Osteoblast (primary cell): ENCODE results near the gene MESD. TPM values are rescaled to one million over a fixed set of nuclear protein-coding genes. Genes with fewer than 3 reads are reported as not detected.

Experiments
- DNase-seq: peaks from one replicate; pipeline ENCODE4 v3.0.0; 2011; ENCODE audit warnings: low spot score, mixed read lengths; ENCODE audit not compliant: insufficient read length; ENCODE audit errors: missing footprints
- H2AFZ ChIP-seq: 2 replicates; pipeline ENCODE4 v1.6.0; 2011; ENCODE audit warnings: mild to moderate bottlenecking, low read length
- H3K27ac ChIP-seq: 2 replicates; pipeline ENCODE4 v1.5.1; 2011; ENCODE audit warnings: mild to moderate bottlenecking, low read depth, low read length, moderate library complexity
- H3K27me3 ChIP-seq: 2 replicates; pipeline ENCODE4 v1.6.0; 2012; ENCODE audit warnings: mild to moderate bottlenecking, control low read depth, inconsistent platforms, low read length, moderate library complexity; ENCODE audit not compliant: insufficient read depth
- H3K36me3 ChIP-seq: 2 replicates; pipeline ENCODE4 v1.5.1; 2011; ENCODE audit warnings: mild to moderate bottlenecking, low read length, control low read depth, moderate library complexity; ENCODE audit not compliant: insufficient read depth
- H3K4me1 ChIP-seq: 2 replicates; pipeline ENCODE4 v1.5.1; 2011; ENCODE audit warnings: mild to moderate bottlenecking, low read length, control low read depth, moderate library complexity; ENCODE audit not compliant: insufficient read depth
- H3K4me2 ChIP-seq: 2 replicates; pipeline ENCODE4 v1.6.0; 2011; ENCODE audit warnings: mild to moderate bottlenecking, low read length; ENCODE audit not compliant: insufficient read depth
- H3K4me3 ChIP-seq: fragments of 200-600 bp; sonication (generic); 3 replicates; pipeline ENCODE4 v1.5.1; 2012; ENCODE audit warnings: mild to moderate bottlenecking, low read length, inconsistent platforms; ENCODE audit not compliant: insufficient read depth
- H3K79me2 ChIP-seq: 2 replicates; pipeline ENCODE4 v1.6.0; 2012; ENCODE audit warnings: mild to moderate bottlenecking, low read length, control low read depth, inconsistent platforms; ENCODE audit not compliant: insufficient read depth
- H3K9me3 ChIP-seq: 2 replicates; pipeline ENCODE4 v1.5.1; 2011; ENCODE audit warnings: low read depth, low read length, control low read depth
- H4K20me1 ChIP-seq: 2 replicates; pipeline ENCODE4 v1.6.0; 2012; ENCODE audit warnings: mild to moderate bottlenecking, low read length, control low read depth; ENCODE audit not compliant: insufficient read depth
- total RNA-seq: library from RNA; depleted of rRNA; stranded (reverse); fragments of >200 nt; gene quantifications from 2 replicates; pipeline ENCODE4 v1.2.3, GENCODE V29; 2012
- TF ChIP-seq, protein P1 (sequence below): IDR thresholded peaks from 2 replicates; pipeline ENCODE4 v1.5.1; 2011; ENCODE audit warnings: mild to moderate bottlenecking, low read depth, low read length, moderate library complexity; ENCODE audit errors: extremely low read depth

MESD gene
- total RNA-seq, 1 donor, result 16.6 TPM

- Histone ChIP-seq H3K4me2 (no peak overlapping the region), H3K4me1 (no peaks in the 10 kb centered on the region), H3K4me3 (no peak overlapping the region), H3K79me2 (peaks cover 2% of the 10 kb centered on the region), H3K36me3 (no peaks in the 10 kb centered on the region), H4K20me1 (no peaks in the 10 kb centered on the region), H3K9me3 (no peaks in the 10 kb centered on the region), H3K27ac (no peak overlapping the region), H2AFZ (no peak overlapping the region), H3K27me3 (no peaks in the 10 kb centered on the region)
- no peak for DNase-seq
- TF ChIP-seq, protein P1, sequence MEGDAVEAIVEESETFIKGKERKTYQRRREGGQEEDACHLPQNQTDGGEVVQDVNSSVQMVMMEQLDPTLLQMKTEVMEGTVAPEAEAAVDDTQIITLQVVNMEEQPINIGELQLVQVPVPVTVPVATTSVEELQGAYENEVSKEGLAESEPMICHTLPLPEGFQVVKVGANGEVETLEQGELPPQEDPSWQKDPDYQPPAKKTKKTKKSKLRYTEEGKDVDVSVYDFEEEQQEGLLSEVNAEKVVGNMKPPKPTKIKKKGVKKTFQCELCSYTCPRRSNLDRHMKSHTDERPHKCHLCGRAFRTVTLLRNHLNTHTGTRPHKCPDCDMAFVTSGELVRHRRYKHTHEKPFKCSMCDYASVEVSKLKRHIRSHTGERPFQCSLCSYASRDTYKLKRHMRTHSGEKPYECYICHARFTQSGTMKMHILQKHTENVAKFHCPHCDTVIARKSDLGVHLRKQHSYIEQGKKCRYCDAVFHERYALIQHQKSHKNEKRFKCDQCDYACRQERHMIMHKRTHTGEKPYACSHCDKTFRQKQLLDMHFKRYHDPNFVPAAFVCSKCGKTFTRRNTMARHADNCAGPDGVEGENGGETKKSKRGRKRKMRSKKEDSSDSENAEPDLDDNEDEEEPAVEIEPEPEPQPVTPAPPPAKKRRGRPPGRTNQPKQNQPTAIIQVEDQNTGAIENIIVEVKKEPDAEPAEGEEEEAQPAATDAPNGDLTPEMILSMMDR, result no peak
Observed at GRCh38 chr15:81014446-81015093, 25.0 kb upstream of the MESD start.

GRCh38 chr15:81013396-81013929, 23.8 kb upstream of the MESD start:
- TF ChIP-seq, protein P1, result no peak

GRCh38 chr15:81012588-81012987, 23.0 kb upstream of the MESD start:
- no peak overlapping the region for H3K27ac ChIP-seq
- no peak overlapping the region for H3K4me2 ChIP-seq
- TF ChIP-seq, protein P1, result no peak
- no peaks in the 10 kb centered on the region for H3K36me3 ChIP-seq
- H3K79me2 ChIP-seq, result peaks cover 11% of the 10 kb centered on the region
- peaks cover 3% of the 10 kb centered on the region for H4K20me1 ChIP-seq
- no peak overlapping the region for H2AFZ ChIP-seq
- H3K27me3 ChIP-seq, result no peaks in the 10 kb centered on the region
- DNase-seq, result no peak
- H3K4me3 ChIP-seq, result no peak overlapping the region
- no peaks in the 10 kb centered on the region for H3K4me1 ChIP-seq
- H3K9me3 ChIP-seq, result no peaks in the 10 kb centered on the region

More at GRCh38 chr15:81013396-81013929, 23.8 kb upstream of the MESD start:
- Histone ChIP-seq H3K9me3 (no peaks in the 10 kb centered on the region), H3K27ac (no peak overlapping the region), H3K4me2 (no peak overlapping the region), H3K36me3 (no peaks in the 10 kb centered on the region), H4K20me1 (no peaks in the 10 kb centered on the region), H3K4me1 (no peaks in the 10 kb centered on the region), H2AFZ (no peak overlapping the region), H3K79me2 (peaks cover 5% of the 10 kb centered on the region), H3K27me3 (no peaks in the 10 kb centered on the region), H3K4me3 (no peak overlapping the region)
- DNase-seq, result no peak

DNA sequence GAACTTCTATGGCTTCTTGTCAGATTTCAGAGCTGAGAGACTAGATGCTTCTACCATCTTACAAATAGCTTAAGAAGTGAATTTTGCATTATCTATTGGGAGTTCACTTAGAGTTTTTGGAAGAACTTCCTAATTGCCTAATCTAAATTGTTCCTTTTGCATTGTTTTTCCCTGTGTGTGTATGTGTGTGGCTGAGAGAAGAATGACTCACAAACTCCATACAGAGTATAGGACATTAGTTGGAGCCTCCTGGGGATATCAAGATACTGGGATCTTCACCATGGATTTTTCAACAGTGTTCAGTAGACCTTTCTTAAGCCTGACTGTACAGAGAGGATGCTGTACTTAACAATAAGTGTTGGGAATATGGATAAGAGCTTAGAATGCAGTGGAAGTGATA, 22.0 kb upstream of the MESD start:
- no peak overlapping the region for H3K4me3 ChIP-seq
- H3K27me3 ChIP-seq, result no peaks in the 10 kb centered on the region
- DNase-seq, result no peak
- no peaks in the 10 kb centered on the region for H3K4me1 ChIP-seq
- no peaks in the 10 kb centered on the region for H3K9me3 ChIP-seq
- peaks cover 3% of the 10 kb centered on the region for H4K20me1 ChIP-seq
- no peak overlapping the region for H3K4me2 ChIP-seq
- H3K36me3 ChIP-seq, result no peaks in the 10 kb centered on the region
- no peak overlapping the region for H3K27ac ChIP-seq
- TF ChIP-seq, protein P1, result no peak
- no peak overlapping the region for H2AFZ ChIP-seq
- H3K79me2 ChIP-seq, result peaks cover 18% of the 10 kb centered on the region
